RPMI7951 (cell line): ENCODE measurements around the gene UQCRH. TPM values are rescaled to one million over a fixed set of nuclear protein-coding genes. Genes with fewer than 3 reads are reported as not detected.
"Not testable (repeated sequence)": the region's sequence is repeated elsewhere in the genome, so short reads cannot be mapped to it uniquely, and the experiment has no call there.

Source experiments
- DNase-seq: peaks from one replicate; pipeline ENCODE4 v3.0.0-alpha.2; 2012; ENCODE audit warnings: low read depth
- total RNA-seq: library from RNA; depleted of rRNA; stranded (reverse); fragments of >200 nt; shearing (Covaris generic); gene quantifications from 2 replicates; pipeline ENCODE4 v1.2.3, GENCODE V29; 2014

UQCRH gene
- total RNA-seq, 1 experiment from 2014 or later, result 747 TPM

DNA sequence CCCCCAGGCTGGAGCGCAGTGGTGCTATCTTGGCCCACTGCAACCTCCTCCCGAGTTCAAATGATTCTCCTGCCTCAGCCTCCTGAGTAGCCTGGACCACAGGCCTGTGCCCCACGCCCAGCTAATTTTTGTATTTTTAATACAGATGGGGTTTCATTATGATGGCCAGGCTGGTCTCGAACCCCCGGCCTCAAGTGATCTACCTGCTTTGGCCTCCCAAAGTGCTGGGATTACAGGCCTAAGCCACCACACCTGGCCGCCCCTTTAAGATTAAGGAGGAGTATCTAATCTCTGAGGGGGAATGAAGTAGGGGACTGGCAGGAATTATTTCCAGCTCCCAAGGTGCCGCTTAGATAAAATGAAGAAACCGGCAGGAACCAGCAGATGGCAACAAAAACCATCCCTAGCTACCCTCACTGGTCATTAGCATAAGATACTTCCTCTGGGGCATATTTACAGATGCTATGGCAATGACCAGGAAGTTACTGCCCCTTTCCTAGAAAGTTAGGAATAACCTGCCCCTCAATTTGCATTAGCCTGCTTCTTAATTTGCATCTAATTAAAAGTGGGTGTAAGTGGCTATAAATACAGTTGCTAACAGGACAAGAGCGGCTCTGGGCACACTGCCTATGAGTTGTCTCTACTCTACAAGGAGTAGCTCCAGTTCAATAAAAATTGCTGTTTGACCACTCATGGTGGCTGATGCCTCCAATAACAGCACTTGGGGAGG is 30.0 kb downstream of the UQCRH start:
- peak; percentile 60 for DNase-seq

DNA sequence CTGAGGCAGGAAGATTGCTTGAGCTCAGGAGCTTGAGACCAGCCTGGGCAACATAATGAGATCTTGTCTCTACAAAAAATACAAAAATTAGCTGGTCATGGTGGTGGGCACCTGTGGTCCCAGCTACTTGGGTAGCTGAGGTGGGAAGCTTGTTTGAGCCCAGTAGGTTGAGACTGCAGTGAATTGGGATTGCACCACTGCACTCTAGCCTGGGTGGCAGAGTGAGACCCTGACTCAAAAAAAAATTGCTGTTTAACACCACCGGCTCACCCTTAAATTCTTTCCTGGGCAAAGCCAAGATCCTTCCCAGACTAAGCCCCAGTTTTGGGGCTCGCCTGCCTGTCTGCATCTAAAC is 30.5 kb downstream of the UQCRH start:
- DNase-seq, result no peak

DNA sequence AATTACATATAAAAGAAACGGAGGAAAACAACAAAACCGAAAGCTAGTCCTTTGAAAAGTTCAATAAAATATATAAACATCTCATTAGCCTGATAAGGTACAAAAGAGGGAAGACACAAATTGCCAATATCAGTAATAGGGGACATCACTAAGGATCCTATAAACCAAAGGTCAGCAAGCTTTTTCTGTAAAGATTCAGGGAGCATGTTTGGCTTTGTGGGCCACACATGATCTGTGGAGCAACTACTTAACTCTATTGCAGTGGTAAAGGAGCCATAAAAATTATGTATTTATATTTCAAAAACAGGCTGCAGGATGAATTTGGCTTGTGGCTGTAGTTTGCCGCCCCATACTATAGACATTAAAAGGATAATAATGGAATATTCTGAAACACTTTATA is 31.6 kb downstream of the UQCRH start:
- no peak for DNase-seq

DNA sequence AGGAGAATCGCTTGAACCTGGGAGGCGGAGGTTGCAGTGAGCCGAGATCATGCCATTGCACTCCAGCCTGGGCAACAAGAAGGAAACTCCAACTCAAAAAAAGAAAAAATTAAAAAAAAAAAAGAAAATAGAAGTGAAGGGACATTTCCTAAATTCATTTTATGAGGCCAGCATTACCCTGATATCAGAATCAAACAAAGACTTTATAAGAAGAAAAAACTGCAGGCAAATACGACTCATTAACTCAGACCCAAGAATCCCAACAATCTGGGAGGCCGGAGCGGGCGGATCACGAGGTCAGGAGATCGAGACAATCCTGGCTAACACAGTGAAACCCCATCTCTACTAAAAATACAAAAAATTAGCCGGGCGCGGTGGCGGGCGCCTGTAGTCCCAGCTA is 33.9 kb downstream of the UQCRH start:
- DNase-seq, result not testable (repeated sequence)

DNA sequence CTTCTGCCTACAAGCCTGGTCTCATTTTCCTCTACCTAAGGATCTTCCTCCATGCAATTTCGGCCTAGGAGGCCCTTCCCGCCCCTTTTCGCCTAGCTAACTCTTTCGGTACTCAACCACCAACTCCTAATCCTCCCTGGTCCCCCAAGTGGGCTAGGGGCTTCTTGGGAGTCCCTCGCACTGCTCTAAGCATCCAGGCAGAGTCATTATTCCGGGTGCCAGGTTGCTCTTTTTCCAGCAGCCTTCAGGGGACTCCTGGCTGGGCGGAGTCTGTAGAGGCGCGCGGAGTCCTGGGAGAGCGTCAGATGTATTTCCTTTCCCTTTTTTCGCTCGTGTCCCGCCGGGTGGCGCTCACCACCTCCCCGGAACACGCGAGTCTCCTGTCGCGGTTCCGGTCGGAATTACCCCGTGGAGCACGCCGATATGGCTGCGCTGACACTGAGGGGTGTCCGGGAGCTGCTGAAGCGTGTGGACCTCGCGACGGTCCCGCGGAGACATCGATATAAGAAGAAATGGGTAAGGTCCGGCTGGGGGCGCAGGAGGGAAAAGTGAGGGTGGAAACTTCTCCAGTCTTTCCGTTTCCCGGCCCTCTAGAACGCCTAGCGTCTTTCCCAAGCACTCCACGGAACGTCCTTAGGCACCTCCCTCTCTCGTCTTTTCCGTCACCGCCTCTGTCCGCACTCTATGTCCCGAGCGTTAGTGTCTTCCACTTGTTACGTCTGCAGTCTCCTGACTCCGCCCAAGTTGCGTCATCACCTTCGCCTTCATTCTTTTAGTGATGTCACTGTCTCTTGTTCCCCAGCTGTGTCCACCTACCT is 37.1 kb downstream of the UQCRH start, which contains the start of gene NSUN4:
Gene NSUN4, plus strand, starts transcription at position 404 of the 818 bp plus-strand sequence. Its CDS starts 20 bp downstream, at position 424.
- DNase-seq, result peak; percentile 94

DNA sequence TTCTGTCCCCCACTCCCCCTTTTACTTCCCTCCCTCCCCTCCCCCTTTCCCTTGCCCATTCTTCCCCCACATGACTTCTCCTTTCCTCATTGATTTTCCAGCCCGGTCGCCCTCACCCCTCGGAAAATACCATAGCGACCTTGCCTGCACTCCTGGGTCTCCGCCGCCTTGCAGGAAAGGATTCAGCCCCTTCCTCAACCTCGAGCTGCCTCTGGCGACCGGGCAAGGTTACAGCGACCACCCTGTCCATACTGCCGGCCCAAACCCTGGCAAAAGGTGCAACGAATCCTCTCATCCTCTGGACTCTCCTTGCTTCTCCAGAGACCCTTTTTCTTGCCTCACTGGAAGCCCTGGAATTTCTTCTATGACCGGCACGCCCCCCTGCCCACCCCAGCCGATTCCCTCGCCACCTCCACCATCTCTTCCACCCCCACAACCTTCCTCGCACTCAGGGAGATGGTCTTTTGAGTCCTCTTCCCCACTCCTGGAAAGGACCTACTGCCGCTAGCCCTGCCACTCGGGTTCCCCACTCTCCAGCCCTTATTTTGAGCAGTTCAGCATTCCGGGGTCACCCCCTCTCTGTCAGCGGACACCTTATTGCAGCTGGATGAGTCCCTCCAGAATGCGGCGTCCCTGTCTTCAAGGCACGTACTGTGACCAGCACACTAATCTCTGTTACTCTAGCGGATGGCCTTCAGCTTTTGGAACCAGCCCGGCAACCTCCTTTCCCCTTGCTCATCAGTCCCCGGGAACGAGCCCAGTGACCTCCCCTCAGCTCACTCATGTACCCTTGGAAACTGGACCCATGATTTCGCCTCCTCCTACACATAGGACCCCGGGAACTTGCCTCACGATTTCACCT is 38.0 kb downstream of the UQCRH start:
- DNase-seq, result no peak

DNA sequence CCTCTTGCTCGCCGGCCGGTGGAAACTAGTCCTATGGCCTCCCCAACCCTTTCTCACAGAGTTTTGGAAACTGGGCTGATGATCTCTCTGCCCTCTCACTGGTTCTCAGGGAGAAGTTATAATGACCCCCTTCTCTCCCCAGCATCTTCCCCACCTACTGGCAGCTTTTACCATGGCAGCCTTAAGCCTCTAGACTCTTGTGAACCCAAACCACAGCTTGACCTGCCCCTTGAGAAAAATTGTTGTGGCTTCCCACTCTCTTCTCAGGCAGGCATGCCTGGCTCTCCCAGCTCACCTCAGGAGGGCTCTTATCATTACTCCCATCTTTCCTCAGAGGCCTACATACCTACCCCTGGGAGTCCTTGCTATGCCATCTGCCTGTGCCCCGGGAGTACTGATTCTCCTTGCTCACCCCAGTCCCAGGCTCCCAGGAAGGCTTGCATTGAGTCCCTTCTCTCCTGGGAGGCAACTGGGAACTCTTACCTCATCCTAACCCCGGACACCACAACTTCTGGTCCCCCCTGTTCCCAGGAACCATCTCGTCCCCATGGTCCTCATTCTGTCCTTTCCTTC is 38.7 kb downstream of the UQCRH start:
- DNase-seq, result peak; percentile 41

DNA sequence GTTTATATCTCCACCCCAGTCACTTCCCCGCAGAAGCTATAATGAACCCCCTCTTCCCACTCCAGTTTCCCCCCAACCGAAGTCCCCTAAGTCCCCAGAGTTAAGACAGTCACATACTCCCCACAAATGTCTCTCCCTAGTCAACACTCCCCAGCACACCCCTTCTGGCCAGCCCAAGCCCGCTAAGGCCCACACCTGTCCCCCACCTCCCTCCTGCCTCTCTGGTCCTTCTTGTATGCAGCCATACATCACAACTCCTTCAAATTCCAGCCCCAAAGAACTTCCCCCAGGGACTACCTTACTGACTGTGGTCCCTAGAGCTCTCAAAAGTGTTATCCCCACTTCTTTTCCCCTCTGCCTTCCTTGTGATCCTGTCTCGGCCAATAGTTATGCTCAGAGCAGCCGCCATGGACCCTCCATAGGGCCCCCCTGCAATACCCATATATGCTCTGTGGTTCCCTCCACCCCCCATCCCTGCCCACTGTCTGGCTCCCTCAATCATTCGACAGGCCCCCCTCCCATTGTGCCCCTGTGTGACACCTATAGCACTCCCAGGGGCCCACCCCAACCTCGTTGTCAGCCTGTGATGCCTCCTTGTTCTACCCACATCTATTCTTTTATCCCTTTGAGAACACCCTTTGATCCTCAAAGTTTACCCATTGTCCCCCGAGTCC is 39.3 kb downstream of the UQCRH start:
- DNase-seq, result no peak

DNA sequence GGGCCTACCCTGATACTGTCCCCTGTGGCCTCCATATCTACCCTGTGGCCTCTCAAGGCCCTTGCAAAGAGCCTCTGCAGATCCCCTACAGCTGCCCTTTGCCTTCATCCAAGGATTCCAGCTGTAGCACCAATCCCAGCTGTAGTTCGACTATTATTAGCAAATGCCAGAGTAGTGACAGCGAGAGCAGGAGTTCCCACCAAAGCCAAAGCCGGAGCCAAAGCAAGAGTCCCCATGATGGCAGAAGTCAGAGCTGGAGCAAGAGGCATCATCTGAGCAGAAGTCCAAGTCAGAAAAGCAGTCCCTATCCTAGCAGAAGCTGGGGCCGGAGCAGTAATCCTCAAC is 39.8 kb downstream of the UQCRH start:
- no peak for DNase-seq

DNA sequence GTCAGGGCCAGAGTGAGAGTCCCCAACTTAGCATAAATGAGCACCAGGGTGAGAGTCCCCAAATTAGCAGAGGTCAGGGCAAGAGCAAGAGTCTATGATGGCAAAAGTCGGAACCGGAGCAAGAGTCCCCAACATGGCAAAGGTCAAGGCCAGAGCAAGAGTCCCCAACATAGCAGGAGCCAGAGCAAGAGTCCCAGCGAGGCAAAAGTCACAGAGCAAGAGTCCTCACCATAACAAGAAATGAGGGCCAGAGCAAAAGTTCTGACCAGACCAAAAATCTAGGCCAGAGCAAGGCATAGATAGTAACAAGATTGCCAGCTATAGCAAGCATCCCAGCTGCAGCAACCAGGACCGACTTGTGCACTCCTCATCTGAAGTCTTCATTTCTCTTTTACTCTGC is 40.2 kb downstream of the UQCRH start:
- DNase-seq, result no peak

DNA sequence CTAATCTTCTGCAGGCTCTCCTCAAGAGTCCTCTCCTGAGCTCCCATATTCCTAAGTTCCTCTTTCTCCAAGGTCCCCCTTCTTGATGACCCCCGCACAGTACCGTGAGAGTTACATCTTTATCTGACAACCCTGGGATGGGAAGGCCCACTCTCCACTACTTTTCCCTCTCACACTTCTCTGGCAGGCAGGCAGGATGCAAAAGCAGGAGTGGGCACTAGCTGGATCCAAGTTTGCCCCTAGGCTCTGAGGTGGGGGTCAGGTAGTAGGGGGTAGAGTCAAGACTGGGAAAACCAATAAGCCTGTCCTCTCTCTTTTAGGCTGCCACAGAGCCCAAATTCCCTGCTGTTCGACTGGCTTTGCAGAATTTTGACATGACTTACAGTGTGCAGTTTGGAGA is 41.0 kb downstream of the UQCRH start:
- no peak for DNase-seq

DNA sequence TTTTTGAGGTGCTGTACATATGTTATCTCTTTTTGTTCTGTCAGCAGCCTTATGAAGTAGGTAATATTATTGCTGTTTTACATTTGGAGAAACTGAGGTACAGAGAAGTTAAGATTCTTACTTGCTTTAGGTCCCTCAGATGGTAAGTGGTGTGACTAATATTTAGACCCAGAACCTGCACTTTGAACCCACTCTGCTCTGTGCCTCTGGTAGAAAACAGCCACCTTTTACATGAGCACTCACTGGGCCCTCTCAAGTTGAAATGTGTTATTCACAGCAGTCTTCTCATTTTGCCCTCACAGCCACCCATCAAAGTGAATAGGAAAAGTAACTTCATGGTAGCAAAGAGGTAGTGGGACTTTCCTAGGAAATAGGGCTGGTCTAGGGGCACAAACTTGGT is 41.8 kb downstream of the UQCRH start:
- DNase-seq, result no peak

DNA sequence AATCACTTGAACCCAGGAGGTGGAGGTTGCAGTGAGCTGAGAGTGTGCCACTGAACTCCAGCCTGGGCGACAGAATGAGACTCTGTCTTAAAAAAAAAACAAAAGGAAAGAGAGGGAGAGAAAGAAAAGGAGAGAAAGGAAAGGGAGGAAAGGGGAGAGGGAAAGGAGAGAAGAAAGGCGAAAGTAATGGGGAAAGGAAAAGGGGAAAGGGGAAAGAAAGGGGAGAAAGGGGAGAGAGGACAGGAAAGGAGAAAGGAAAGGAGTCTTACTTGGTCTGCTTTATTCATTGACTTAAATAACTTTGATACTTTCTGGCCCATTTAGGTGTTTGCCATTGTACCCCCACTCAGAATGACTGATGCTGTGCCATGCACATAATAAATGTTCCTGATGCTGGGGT is 48.9 kb downstream of the UQCRH start:
- no peak for DNase-seq

DNA sequence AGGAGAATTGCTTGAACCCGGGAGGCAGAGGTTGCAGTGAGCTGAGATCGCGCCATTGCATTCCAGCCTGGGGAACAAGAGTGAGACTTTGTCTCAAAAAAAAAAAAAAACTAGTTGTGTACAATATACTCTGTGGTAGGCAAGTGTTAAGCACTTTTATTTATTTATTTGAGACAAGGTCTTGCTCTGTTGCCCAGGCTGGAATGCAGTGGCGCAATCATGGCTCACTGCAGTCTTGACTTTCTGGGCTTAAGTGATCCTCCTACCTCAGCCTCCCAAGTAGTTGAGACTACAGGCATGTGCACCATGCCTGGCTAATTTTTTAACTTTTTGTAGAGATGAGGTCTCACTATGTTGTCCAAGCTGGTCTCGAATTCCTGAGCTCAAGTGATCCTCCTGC is 52.4 kb downstream of the UQCRH start:
- not testable (repeated sequence) for DNase-seq

DNA sequence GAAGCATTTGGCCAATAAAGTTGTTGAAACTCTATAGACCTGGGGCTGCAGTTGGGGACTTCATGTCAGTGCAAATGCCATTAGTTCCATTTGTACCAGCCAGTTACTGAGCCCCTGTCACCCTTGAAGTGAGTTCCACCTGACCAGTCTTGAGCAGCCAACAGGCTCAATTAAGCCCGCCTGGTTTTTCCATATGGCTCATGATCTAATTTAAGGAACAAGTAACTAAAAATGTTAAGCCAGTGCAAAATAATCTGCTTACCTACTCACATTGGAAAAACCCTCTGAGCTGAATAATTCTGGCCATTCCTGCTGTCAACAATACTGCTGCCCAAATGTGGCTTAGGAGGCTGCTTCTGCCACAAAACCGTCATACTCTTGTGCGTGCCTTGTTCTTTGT is 58.7 kb downstream of the UQCRH start:
- DNase-seq, result no peak

DNA sequence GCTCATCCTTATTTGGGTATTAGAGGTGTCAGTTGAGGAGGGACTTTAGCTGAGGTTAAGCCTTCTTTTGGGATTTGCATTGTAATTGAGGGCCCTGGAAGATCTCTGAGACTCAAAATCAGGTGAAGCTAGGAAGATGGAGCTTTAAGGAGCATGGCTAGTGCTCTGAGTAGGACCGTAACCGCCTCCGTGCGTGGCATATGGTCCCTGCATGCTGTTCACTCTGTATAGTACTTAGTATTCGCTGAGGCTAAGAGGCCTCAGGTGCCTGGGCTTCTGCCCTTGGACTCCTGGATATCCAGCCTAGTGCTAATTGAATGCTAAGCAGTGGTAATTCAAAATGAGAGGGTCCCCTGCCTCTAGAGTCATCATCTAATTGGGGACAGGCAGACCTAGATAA is 59.6 kb downstream of the UQCRH start:
- DNase-seq, result no peak

DNA sequence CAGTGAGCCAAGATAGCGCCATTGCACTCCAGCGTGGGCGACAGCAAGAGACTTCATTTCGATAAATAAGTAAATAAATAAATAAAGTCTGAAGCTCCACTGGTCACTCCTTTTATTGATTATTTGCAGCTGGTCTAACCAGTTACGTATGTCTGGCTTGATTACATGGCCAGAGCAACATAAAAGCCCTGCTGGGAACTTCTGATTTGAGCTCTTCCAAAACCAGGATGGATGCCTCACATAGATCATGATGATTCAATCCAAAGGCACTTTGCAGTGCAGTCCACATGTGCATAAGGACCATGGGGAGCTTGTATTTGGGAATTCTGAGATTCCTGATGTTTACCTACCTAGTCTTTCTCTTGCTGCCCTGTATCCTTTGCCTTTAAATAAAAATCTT is 61.1 kb downstream of the UQCRH start:
- DNase-seq, result peak; percentile 46

DNA sequence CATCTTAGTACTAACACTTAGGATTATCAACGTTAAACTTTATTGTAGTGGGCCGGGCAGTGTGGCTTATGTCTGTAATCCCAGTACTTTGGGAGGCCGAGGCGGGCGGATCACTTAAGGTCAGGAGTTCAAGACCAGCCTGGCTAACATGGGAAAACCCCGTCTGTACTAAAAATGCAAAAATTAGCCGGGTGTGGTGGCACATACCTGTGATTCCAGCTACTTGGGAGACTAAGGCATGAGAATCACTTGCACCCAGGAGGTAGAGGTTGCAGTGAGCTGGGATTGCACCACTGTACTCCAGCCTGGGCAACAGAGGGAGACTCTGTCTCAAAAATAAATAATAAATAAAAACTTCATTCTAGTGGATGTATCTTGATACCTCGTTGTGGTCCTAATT is 62.3 kb downstream of the UQCRH start:
- not testable (repeated sequence) for DNase-seq
